Tibial nerve (tissue), 4 donors: Measurements from ENCODE around the gene STAT3. TPM values are rescaled to one million over a fixed set of nuclear protein-coding genes. Genes with fewer than 3 reads are reported as not detected.
"Not testable (repeated sequence)": the region's sequence is repeated elsewhere in the genome, so short reads cannot be mapped to it uniquely, and the experiment has no call there.

ENCODE experiments used
- DNase-seq, 2 donors: peaks; one replicate each; pipeline ENCODE4 v3.0.0-alpha.2; 2019; ENCODE audit warnings: low spot score in 2 of 2
- H3K27ac ChIP-seq, 4 donors: fragments of 200-600 bp; sonication (generic) in 3 of 4; one replicate each; pipeline ENCODE4 v1.5.1; 2017 to 2019; ENCODE audit warnings: mild to moderate bottlenecking in 1 of 4
- H3K27me3 ChIP-seq, 2 donors: fragments of 200-600 bp; sonication (generic) in 1 of 2; one replicate each; pipeline versions ENCODE4 v1.5.1 to v1.6.0; 2017 to 2019
- H3K36me3 ChIP-seq, 3 donors: fragments of 200-600 bp; sonication (generic); one replicate each; pipeline ENCODE4 v1.5.1; 2018 to 2019
- H3K4me1 ChIP-seq, 4 donors: fragments of 200-600 bp; sonication (generic) in 3 of 4; one replicate each; pipeline ENCODE4 v1.5.1; 2017 to 2019
- H3K4me3 ChIP-seq, 4 donors: fragments of 200-600 bp; sonication (generic) in 3 of 4; one replicate each; pipeline ENCODE4 v1.5.1; 2017 to 2019; ENCODE audit warnings: mild to moderate bottlenecking in 1 of 4, moderate library complexity in 1 of 4
- H3K9me3 ChIP-seq, 4 donors: fragments of 200-600 bp; sonication (generic) in 3 of 4; one replicate each; pipeline ENCODE4 v1.5.1; 2017 to 2019
- EP300 ChIP-seq, 2 donors: sonication (generic); formaldehyde crosslinking; IDR thresholded peaks; one replicate each; pipeline ENCODE4 v1.6.1; 2017; ENCODE audit warnings: antibody characterized with exemption in 2 of 2, mild to moderate bottlenecking in 1 of 2
- POLR2A ChIP-seq, 2 donors: fragments of 450-650 bp; IDR thresholded peaks; one replicate each; pipeline ENCODE4 v1.6.1; 2017; ENCODE audit warnings: antibody characterized with exemption in 2 of 2, mild to moderate bottlenecking in 2 of 2, moderate library complexity in 2 of 2
- WGBS, 2 donors: methylation state at CpG; one replicate each; pipeline ENCODE4 v1.1.5; 2018; 5-methylcytosine and 5-hydroxymethylcytosine counted together
- total RNA-seq, 4 donors: library from RNA; depleted of rRNA; stranded (reverse); fragments of >200 nt; gene quantifications; one replicate each; pipeline ENCODE4 v1.1.0, GENCODE V29; 2016
- TF ChIP-seq, protein P1 (sequence below), 5 experiments: fragments of 200-600 bp in 3 of 5; fragments of 450-650 bp in 2 of 5; sonication (generic) in 3 of 5; IDR thresholded peaks; one replicate each; pipeline ENCODE4 v1.5.1; 2016 to 2019; ENCODE audit warnings: antibody characterized with exemption in 5 of 5, mild to moderate bottlenecking in 3 of 5, moderate library complexity in 2 of 5

STAT3 gene
- total RNA-seq, 4 donors from 2014 or later = 133 to 322 (median 188) TPM

- TF ChIP-seq, protein P1, sequence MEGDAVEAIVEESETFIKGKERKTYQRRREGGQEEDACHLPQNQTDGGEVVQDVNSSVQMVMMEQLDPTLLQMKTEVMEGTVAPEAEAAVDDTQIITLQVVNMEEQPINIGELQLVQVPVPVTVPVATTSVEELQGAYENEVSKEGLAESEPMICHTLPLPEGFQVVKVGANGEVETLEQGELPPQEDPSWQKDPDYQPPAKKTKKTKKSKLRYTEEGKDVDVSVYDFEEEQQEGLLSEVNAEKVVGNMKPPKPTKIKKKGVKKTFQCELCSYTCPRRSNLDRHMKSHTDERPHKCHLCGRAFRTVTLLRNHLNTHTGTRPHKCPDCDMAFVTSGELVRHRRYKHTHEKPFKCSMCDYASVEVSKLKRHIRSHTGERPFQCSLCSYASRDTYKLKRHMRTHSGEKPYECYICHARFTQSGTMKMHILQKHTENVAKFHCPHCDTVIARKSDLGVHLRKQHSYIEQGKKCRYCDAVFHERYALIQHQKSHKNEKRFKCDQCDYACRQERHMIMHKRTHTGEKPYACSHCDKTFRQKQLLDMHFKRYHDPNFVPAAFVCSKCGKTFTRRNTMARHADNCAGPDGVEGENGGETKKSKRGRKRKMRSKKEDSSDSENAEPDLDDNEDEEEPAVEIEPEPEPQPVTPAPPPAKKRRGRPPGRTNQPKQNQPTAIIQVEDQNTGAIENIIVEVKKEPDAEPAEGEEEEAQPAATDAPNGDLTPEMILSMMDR (IDR thresholded peaks at IDR 0.05) = no peak
- TF ChIP-seq EP300 (IDR thresholded peaks at IDR 0.05) (peak in 1 of 2 donors; percentile 66), POLR2A (IDR thresholded peaks at IDR 0.05) (peak in 1 of 2 donors; percentile 20)
- peak overlapping the region; percentile 85 to 99 (median 92) for H3K27ac ChIP-seq
- peak overlapping the region; percentile 60 to 98 (median 84) for H3K4me3 ChIP-seq
- no peak for DNase-seq
- no peaks in the 10 kb centered on the region for H3K27me3 ChIP-seq
- H3K36me3 ChIP-seq = no peaks in the 10 kb centered on the region
- 0 to 3% methylated on average over 49 to 52 of the region's 59 CpGs for WGBS, 2 donors
- peaks cover 0 to 69% (median 28%) of the 10 kb centered on the region in 4 donors for H3K4me1 ChIP-seq
- no peaks in the 10 kb centered on the region for H3K9me3 ChIP-seq
These were observed 33.5 kb upstream of the STAT3 start for GRCh38 chr17:42421507-42422338.

GRCh38 chr17:42421136-42421506, 32.9 kb upstream of the STAT3 start:
- Histone ChIP-seq H3K4me1 (peaks cover 0 to 75% (median 28%) of the 10 kb centered on the region in 4 donors), H3K27ac (peak overlapping the region; percentile 85 to 99 (median 92)), H3K9me3 (no peaks in the 10 kb centered on the region), H3K36me3 (no peaks in the 10 kb centered on the region), H3K4me3 (peak overlapping the region; percentile 60 to 98 (median 84)), H3K27me3 (no peaks in the 10 kb centered on the region)
- no peak for TF ChIP-seq POLR2A (IDR thresholded peaks at IDR 0.05)
- TF ChIP-seq, protein P1 (IDR thresholded peaks at IDR 0.05) = no peak
- no peak for TF ChIP-seq EP300 (IDR thresholded peaks at IDR 0.05)
- 10% methylated on average over 5 to 6 of the region's 6 CpGs for WGBS, 2 donors
- no peak for DNase-seq

- H3K27me3 ChIP-seq, H3K9me3 ChIP-seq, DNase-seq, H3K4me3 ChIP-seq, H3K36me3 ChIP-seq: not testable (repeated sequence)
- H3K4me1 ChIP-seq = peaks cover 0 to 84% (median 42%) of the 10 kb centered on the region in 4 donors
- WGBS, 2 donors = 67 to 68% methylated on average over 5 of the region's 5 CpGs
- peak overlapping the region in 2 of 4 donors; percentile 59 to 98 for H3K27ac ChIP-seq
These were observed 29.7 kb upstream of the STAT3 start for GRCh38 chr17:42417981-42418380.

DNA sequence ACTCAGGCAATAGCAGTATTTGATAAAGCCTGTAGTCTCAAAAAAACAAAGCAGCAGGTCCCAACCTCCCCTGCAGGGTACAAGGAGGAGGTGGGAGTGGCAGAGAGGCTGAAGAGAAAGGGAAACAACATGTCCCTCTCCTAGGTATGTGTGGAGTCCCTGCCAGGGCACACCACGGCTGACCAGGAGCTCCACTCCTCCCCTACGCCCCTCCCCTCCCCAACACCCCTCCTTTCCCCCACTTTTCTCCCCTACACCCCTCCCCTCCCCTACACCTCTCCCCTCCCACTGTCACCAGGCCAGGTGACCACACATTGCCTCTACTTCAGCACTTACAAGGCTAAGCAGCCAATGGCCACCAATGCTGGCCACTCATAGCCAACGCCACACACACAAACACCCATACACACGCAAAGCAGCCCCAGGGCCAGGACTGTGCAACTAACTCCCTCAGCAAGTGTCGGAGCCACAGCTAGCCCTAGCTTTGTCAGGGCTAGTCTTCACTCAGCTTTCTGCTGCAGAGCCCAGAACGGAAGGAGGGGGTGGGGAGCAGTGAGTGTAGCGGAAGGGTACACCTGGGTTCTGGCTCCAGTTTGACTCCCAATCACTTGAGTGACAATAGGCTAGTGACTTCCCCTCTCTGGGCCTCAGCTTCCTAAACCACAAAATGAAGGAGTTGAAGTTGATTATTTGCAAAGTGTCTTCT, 26.6 kb upstream of the STAT3 start:
- Histone ChIP-seq H3K27me3 (no peaks in the 10 kb centered on the region), H3K36me3 (no peaks in the 10 kb centered on the region), H3K9me3 (no peaks in the 10 kb centered on the region), H3K27ac (peak overlapping the region; percentile 19 to 98 (median 76)), H3K4me1 (peaks cover 0 to 100% (median 58%) of the 10 kb centered on the region in 4 donors), H3K4me3 (no peak overlapping the region)
- TF ChIP-seq POLR2A (IDR thresholded peaks at IDR 0.05) (no peak), EP300 (IDR thresholded peaks at IDR 0.05) (no peak)
- TF ChIP-seq, protein P1 (IDR thresholded peaks at IDR 0.05) = no peak
- DNase-seq = no peak
- WGBS, 2 donors = 59 to 70% methylated on average over 7 of the region's 7 CpGs

GRCh38 chr17:42413464-42414040, 25.3 kb upstream of the STAT3 start:
- Histone ChIP-seq H3K27ac (peak overlapping the region; percentile 22 to 98 (median 83)), H3K36me3 (no peaks in the 10 kb centered on the region), H3K27me3 (no peaks in the 10 kb centered on the region), H3K4me3 (no peak overlapping the region), H3K9me3 (no peaks in the 10 kb centered on the region), H3K4me1 (peaks cover 0 to 100% (median 62%) of the 10 kb centered on the region in 4 donors)
- WGBS, 2 donors = 47 to 53% methylated on average over 3 of the region's 3 CpGs
- no peak for TF ChIP-seq POLR2A (IDR thresholded peaks at IDR 0.05)
- TF ChIP-seq, protein P1 (IDR thresholded peaks at IDR 0.05) = no peak
- TF ChIP-seq EP300 (IDR thresholded peaks at IDR 0.05) = no peak
- DNase-seq = no peak
